Measurements from ENCODE around the gene PLSCR3. TPM values are rescaled to one million over a fixed set of nuclear protein-coding genes. Genes with fewer than 3 reads are reported as not detected.

PLSCR3 gene
- polyA plus RNA-seq (ENCODE audit: insufficient read length in 3 of 3), result 10 to 100 TPM; 37.4 to 45.5 (median 41.1) TPM
- long read RNA-seq, donor 1, transcript PLSCR3-212 (7 exons, 1,965 nt), result major isoform, 6 of 13 reads
- long read RNA-seq, donor 1, partial matches to known transcripts, result 0 of 13 reads
- long read RNA-seq, donor 1, other reads (novel, unspliced or antisense), result 0 of 13 reads
- long read RNA-seq, donor 2, transcript PLSCR3-202 (8 exons, 2,067 nt), result major isoform, 11 of 28 reads
- long read RNA-seq, donor 2, partial matches to known transcripts, result 11 of 28 reads
- long read RNA-seq, donor 2, other reads (novel, unspliced or antisense), result 0 of 28 reads
- long read RNA-seq, donor 3, transcript PLSCR3-202 (8 exons, 2,067 nt), result major isoform, 6 of 21 reads
- long read RNA-seq, donor 3, partial matches to known transcripts, result 9 of 21 reads
- long read RNA-seq, donor 3, other reads (novel, unspliced or antisense), result 0 of 21 reads
- long read RNA-seq, donor 4, transcript PLSCR3-209 (8 exons, 2,032 nt), result minor isoform, 6 of 22 reads
- long read RNA-seq, donor 4, transcript PLSCR3-202 (8 exons, 2,067 nt), result major isoform, 10 of 22 reads
- long read RNA-seq, donor 4, partial matches to known transcripts, result 0 of 22 reads
- long read RNA-seq, donor 4, other reads (novel, unspliced or antisense), result 0 of 22 reads
- long read RNA-seq, donor 5, partial matches to known transcripts, result 0 of 3 reads
- long read RNA-seq, donor 5, other reads (novel, unspliced or antisense), result 0 of 3 reads
- long read RNA-seq, donor 6, transcript PLSCR3-202 (8 exons, 2,067 nt), result major isoform, 9 of 20 reads
- long read RNA-seq, donor 6, partial matches to known transcripts, result 7 of 20 reads
- long read RNA-seq, donor 6, other reads (novel, unspliced or antisense), result 0 of 20 reads
- long read RNA-seq, donor 7, transcript PLSCR3-202 (8 exons, 2,067 nt), result major isoform, 10 of 29 reads
- long read RNA-seq, donor 7, partial matches to known transcripts, result 14 of 29 reads
- long read RNA-seq, donor 7, other reads (novel, unspliced or antisense), result 0 of 29 reads
- long read RNA-seq, donor 8, transcript PLSCR3-202 (8 exons, 2,067 nt), result major isoform, 5 of 18 reads
- long read RNA-seq, donor 8, partial matches to known transcripts, result 11 of 18 reads
- long read RNA-seq, donor 8, other reads (novel, unspliced or antisense), result 0 of 18 reads
- long read RNA-seq, donor 9, transcript PLSCR3-202 (8 exons, 2,067 nt), result major isoform, 6 of 11 reads
- long read RNA-seq, donor 9, partial matches to known transcripts, result 0 of 11 reads
- long read RNA-seq, donor 9, other reads (novel, unspliced or antisense), result 0 of 11 reads
- long read RNA-seq, donor 10, transcript PLSCR3-202 (8 exons, 2,067 nt), result major isoform, 6 of 14 reads
- long read RNA-seq, donor 10, partial matches to known transcripts, result 0 of 14 reads
- long read RNA-seq, donor 10, other reads (novel, unspliced or antisense), result 0 of 14 reads
- long read RNA-seq, donor 11, partial matches to known transcripts, result 0 of 9 reads
- long read RNA-seq, donor 11, other reads (novel, unspliced or antisense), result 0 of 9 reads
- long read RNA-seq, donor 12, transcript PLSCR3-202 (8 exons, 2,067 nt), result major isoform, 6 of 22 reads
- long read RNA-seq, donor 12, partial matches to known transcripts, result 6 of 22 reads
- long read RNA-seq, donor 12, other reads (novel, unspliced or antisense), result 0 of 22 reads
- long read RNA-seq, donor 13, partial matches to known transcripts, result 17 of 18 reads
- long read RNA-seq, donor 13, other reads (novel, unspliced or antisense), result 0 of 18 reads
- long read RNA-seq, donor 14, result 0 reads
- long read RNA-seq, donor 15, result 0 reads
- long read RNA-seq, donor 16, transcript PLSCR3-209 (8 exons, 2,032 nt), result minor isoform, 6 of 21 reads
- long read RNA-seq, donor 16, transcript PLSCR3-202 (8 exons, 2,067 nt), result major isoform, 14 of 21 reads
- long read RNA-seq, donor 16, partial matches to known transcripts, result 0 of 21 reads
- long read RNA-seq, donor 16, other reads (novel, unspliced or antisense), result 0 of 21 reads

GRCh38 chr17:7394452-7395191 is at the start of gene PLSCR3:
PLSCR3 (minus strand) TSS chr17:7394525; CDS start chr17:7394110, 415 bp downstream.
- peak; percentile 84 for DNase-seq

GRCh38 chr17:7443499-7444485 is 49.5 kb upstream of the PLSCR3 start:
- DNase-seq, result no peak

DNA sequence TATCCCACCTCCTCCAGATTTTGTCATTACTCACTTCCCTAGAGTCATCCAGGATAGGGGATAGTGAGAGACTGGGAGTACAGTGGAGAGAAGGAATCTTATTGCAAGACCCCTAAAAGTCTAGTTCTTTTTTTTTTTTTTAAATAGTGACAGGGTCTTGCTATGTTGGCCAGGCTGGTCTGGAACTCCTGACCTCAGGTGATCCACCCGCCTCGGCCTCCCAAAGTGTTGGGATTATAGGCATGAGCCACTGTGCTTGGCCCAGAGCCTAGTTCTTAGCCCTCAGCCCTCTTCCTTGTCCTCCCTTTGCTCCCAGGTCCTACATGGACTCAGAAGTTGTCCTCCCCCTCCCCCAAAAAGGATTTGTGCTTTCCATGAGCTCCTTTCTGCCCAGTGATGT is 47.8 kb upstream of the PLSCR3 start:
- DNase-seq, result no peak

DNA sequence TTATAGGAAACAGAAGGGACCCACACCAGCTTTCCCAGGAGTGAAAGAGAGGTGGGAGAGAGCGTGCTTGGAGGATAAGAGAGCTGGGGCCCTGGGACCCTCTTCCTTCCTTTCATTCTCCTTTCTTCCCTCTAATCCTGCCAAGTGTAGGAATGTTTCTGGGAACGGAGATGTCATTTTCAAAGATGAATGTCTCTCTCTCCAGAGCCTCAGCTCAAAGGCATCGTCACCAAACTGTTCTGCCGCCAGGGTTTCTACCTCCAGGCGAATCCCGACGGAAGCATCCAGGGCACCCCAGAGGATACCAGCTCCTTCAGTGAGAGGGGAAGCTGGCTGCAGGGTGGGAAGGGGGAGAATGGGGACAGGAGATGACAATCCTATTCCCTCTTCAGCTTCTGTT is 46.9 kb upstream of the PLSCR3 start:
- DNase-seq, result no peak

GRCh38 chr17:7440834-7441195 is 46.5 kb upstream of the PLSCR3 start:
- no peak for DNase-seq

GRCh38 chr17:7440113-7440833 is 45.9 kb upstream of the PLSCR3 start:
- DNase-seq, result no peak

DNA sequence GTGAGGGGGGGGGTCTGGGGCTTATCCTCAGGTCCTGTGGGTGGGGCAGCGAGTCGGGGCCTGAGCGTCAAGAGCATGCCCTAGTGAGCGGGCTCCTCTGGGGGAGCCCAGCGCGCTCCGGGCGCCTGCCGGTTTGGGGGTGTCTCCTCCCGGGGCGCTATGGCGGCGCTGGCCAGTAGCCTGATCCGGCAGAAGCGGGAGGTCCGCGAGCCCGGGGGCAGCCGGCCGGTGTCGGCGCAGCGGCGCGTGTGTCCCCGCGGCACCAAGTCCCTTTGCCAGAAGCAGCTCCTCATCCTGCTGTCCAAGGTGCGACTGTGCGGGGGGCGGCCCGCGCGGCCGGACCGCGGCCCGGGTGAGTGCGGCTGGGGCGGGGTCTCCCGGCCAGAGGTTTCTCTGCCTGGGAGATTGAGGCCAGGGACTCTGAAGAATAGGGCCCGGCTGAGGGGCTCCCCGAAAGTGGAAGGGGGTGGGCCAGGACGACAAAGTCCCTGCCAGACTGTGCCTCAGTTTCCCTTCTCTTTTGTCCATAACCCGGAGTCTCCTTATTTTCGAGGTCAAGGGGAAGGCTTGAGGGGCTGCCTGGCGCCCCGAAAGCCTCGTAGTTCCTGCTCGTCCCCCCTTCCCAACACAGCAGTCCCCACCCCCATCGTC is 45.3 kb upstream of the PLSCR3 start, which contains the start of gene FGF11:
FGF11 (plus strand) TSS at position 51 of the 651 bp plus-strand sequence; CDS start at position 160, 109 bp downstream.
- DNase-seq, result no peak

DNA sequence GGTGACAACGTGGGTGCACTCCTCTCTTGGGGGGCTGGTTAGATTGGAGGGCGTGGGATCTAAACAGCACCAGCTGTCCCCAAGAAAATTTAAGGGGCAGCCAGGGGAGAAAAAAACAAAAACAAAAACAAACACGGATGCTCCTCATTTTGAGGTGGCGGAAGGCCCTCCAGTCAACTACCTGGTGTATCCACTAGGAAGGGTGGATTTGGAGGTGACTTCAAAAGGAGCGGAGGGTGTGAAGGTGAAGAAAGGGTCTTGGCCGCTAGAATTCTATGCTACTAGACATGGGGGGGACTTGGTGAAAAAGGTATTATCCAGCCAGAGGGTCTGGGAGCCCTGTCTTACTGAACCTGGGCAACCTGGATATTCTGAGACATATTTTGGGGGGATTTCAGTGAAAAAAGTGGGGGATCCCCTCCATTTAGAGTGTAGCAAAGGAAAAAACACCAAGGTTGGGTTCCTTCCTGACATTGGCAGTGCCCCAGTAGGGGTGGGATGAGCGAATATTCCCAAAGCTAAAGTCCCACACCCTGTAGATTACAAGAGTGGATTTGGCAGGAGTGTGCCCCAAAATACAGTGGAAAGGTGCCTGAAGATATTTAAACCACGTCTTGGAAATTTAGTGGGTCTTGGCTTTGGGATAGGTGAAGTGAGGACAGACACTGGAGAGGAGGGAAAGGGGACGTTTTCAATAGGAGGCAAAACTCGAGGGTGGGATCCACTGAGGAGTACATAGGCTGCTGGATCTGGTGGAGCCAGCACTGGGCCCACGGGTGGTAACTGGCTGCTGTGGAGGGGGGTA is 44.5 kb upstream of the PLSCR3 start:
- no peak for DNase-seq

- DNase-seq, result no peak
These were observed 43.8 kb upstream of the PLSCR3 start for GRCh38 chr17:7437950-7438614.

DNA sequence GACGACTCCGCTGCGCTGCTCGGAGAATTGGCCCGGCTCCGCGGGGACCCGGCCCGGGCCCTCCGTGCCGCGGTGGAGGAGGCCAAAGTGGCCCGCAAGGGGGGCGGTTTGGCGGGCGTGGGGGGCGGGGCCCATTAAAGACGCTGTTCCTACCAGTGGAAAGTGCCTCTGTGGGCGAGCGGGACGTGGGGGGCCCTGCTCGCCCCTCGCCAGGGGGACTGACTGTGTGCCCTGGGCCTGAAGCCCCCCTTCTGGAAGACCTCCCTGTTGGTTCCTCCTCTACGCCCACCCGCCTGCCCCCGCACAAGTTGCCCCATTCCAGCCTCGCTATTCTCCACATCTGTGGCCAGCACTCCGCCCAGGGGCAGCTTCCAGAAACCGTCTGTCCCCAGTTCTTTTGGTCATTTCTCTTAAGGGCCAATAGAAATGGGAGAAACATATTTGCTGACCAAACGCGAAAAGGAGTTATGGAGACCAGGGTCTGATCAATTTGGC is 43.1 kb upstream of the PLSCR3 start:
- no peak for DNase-seq

DNA sequence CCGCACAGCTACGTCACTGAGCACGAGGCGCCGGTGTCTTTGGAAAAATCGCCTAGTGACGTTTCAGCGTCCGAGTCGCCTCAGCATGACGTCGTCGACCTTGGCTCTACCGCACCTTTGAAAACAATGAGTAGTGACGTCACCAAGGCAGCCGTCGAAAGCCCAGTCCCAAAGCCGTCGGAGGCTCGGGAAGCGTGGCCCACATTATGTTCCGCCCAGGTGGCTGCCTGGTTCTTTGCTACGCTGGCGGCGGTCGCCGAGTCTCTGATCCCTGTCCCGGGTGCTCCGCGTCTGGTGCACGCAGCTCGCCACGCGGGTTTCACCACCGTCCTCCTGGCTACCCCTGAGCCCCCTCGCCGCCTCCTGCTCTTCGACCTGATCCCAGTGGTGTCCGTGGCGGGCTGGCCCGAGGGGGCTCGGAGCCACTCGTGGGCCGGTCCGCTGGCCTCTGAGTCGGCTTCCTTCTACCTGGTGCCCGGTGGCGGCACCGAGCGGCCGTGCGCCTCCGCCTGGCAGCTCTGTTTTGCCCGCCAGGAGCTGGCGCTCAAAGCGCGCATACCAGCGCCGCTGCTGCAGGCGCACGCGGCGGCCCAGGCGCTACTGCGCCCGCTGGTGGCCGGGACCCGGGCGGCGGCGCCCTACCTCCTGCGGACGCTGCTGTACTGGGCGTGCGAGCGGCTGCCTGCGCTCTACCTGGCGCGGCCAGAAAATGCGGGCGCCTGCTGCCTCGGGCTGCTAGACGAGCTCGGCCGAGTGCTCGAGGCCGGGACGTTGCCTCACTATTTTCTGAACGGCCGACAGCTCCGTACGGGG is 42.4 kb upstream of the PLSCR3 start:
- DNase-seq, result peak; percentile 84

- no peak for DNase-seq
These were observed 41.6 kb upstream of the PLSCR3 start for GRCh38 chr17:7435676-7436555.

- no peak for DNase-seq
These were observed 38.0 kb upstream of the PLSCR3 start for GRCh38 chr17:7432296-7432695.
